Measurements from ENCODE around the gene KLC1.

DNA sequence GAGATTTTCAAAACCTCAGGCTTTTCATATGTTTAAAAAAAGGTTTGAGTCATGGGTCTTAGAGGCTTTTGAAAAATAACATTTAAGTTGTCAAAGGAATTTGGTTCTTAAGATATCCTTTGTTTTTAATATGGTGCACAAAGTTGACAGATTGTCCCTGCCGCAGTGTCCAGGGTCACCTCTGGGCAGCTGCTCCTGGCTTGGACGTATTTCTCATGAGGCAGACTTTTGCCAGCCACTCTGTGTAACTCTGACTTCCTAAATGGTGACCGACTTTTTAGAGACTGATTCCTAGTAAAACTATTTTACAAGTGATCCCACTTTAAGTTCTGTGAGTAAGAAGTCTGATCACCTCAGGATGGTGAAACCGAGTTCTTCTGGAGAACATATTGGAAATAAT is 58.7 kb downstream of the KLC1 start:
- no peak for TF ChIP-seq EZH2 (IDR thresholded peaks at IDR 0.05; ENCODE audit: low read length, unreplicated experiment)
- TF ChIP-seq, protein P1, sequence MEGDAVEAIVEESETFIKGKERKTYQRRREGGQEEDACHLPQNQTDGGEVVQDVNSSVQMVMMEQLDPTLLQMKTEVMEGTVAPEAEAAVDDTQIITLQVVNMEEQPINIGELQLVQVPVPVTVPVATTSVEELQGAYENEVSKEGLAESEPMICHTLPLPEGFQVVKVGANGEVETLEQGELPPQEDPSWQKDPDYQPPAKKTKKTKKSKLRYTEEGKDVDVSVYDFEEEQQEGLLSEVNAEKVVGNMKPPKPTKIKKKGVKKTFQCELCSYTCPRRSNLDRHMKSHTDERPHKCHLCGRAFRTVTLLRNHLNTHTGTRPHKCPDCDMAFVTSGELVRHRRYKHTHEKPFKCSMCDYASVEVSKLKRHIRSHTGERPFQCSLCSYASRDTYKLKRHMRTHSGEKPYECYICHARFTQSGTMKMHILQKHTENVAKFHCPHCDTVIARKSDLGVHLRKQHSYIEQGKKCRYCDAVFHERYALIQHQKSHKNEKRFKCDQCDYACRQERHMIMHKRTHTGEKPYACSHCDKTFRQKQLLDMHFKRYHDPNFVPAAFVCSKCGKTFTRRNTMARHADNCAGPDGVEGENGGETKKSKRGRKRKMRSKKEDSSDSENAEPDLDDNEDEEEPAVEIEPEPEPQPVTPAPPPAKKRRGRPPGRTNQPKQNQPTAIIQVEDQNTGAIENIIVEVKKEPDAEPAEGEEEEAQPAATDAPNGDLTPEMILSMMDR (conservative IDR thresholded peaks at IDR 0.05; ENCODE audit: low read depth, low read length) = no peak

Data from PC-3 (cell line).